Measurements from ENCODE around the gene THUMPD2. TPM values are rescaled to one million over a fixed set of nuclear protein-coding genes. Genes with fewer than 3 reads are reported as not detected.
A peak's percentile ranks its signal among the peaks of the same experiment; 100 is the strongest.

THUMPD2 gene
- total RNA-seq, 1 experiment from 2014 or later, result 19.6 TPM

DNA sequence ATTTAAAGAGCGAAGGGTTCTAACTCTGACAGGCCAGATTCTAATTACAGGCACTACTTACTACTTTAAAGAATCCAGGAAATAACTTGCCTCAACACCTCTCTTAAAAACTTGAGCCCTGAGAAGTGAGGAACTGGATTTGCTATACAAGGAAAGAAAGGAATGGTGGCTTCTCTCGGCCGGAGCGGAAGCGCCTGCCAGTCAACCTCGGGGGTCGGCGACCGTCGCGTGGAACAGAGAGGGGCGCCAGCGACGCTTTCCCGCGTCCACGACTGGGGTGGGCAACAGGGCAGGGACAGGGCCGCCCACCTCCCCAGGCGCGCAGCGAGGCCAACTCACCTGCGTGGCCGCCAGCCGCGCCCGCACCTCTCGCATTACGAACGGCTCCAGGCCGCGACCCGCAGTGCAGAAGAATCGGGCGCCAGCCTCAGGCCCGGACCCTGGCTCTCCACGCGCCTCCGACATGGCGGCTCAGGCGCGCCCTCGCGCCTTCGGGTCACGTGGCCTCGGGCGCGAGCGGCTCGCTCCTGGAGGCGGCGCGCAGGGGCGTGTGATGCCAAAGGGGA lies at the start of gene THUMPD2 (continued):
- TF ChIP-seq IRF2 (CRISPR knock-in tag; IDR thresholded peaks at IDR 0.05; ENCODE audit: borderline replicate concordance, low read depth) (no peak), RELA (CRISPR knock-in tag; IDR thresholded peaks at IDR 0.05; ENCODE audit: borderline replicate concordance) (peak; percentile 33; the same call in 1 of the 2 replicates), ZNF219 (CRISPR knock-in tag; IDR thresholded peaks at IDR 0.05; ENCODE audit: borderline replicate concordance) (no peak), TEAD1 (CRISPR knock-in tag; IDR thresholded peaks at IDR 0.05) (peak; percentile 84), GRHL2 (CRISPR knock-in tag; IDR thresholded peaks at IDR 0.05; ENCODE audit: insufficient replicate concordance, severe bottlenecking) (no peak), TEAD4 (CRISPR knock-in tag; IDR thresholded peaks at IDR 0.05) (no peak), NR2C2 (CRISPR knock-in tag; IDR thresholded peaks at IDR 0.05) (0 out of 2 replicates have a peak, but pooled peaks have one; percentile 30), TCF7 (CRISPR knock-in tag; IDR thresholded peaks at IDR 0.05; ENCODE audit: low read depth) (no peak), SOX15 (CRISPR knock-in tag; IDR thresholded peaks at IDR 0.05) (no peak), CREM (CRISPR knock-in tag; IDR thresholded peaks at IDR 0.05) (peak; percentile 58; the same call in 1 of the 2 replicates), NFATC4 (CRISPR knock-in tag; IDR thresholded peaks at IDR 0.05) (no peak), TP53 (CRISPR knock-in tag; IDR thresholded peaks at IDR 0.05) (peak; percentile 88), SMAD4 (CRISPR knock-in tag; IDR thresholded peaks at IDR 0.05) (no peak)
- TF ChIP-seq, protein P1, sequence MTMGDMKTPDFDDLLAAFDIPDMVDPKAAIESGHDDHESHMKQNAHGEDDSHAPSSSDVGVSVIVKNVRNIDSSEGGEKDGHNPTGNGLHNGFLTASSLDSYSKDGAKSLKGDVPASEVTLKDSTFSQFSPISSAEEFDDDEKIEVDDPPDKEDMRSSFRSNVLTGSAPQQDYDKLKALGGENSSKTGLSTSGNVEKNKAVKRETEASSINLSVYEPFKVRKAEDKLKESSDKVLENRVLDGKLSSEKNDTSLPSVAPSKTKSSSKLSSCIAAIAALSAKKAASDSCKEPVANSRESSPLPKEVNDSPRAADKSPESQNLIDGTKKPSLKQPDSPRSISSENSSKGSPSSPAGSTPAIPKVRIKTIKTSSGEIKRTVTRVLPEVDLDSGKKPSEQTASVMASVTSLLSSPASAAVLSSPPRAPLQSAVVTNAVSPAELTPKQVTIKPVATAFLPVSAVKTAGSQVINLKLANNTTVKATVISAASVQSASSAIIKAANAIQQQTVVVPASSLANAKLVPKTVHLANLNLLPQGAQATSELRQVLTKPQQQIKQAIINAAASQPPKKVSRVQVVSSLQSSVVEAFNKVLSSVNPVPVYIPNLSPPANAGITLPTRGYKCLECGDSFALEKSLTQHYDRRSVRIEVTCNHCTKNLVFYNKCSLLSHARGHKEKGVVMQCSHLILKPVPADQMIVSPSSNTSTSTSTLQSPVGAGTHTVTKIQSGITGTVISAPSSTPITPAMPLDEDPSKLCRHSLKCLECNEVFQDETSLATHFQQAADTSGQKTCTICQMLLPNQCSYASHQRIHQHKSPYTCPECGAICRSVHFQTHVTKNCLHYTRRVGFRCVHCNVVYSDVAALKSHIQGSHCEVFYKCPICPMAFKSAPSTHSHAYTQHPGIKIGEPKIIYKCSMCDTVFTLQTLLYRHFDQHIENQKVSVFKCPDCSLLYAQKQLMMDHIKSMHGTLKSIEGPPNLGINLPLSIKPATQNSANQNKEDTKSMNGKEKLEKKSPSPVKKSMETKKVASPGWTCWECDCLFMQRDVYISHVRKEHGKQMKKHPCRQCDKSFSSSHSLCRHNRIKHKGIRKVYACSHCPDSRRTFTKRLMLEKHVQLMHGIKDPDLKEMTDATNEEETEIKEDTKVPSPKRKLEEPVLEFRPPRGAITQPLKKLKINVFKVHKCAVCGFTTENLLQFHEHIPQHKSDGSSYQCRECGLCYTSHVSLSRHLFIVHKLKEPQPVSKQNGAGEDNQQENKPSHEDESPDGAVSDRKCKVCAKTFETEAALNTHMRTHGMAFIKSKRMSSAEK (CRISPR knock-in tag; IDR thresholded peaks at IDR 0.05; ENCODE audit: borderline replicate concordance), result no peak
- TF ChIP-seq, protein P2, sequence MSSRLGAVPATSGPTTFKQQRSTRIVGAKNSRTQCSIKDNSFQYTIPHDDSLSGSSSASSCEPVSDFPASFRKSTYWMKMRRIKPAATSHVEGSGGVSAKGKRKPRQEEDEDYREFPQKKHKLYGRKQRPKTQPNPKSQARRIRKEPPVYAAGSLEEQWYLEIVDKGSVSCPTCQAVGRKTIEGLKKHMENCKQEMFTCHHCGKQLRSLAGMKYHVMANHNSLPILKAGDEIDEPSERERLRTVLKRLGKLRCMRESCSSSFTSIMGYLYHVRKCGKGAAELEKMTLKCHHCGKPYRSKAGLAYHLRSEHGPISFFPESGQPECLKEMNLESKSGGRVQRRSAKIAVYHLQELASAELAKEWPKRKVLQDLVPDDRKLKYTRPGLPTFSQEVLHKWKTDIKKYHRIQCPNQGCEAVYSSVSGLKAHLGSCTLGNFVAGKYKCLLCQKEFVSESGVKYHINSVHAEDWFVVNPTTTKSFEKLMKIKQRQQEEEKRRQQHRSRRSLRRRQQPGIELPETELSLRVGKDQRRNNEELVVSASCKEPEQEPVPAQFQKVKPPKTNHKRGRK (CRISPR knock-in tag; IDR thresholded peaks at IDR 0.05; ENCODE audit: borderline replicate concordance), result no peak
- TF ChIP-seq, protein P3, sequence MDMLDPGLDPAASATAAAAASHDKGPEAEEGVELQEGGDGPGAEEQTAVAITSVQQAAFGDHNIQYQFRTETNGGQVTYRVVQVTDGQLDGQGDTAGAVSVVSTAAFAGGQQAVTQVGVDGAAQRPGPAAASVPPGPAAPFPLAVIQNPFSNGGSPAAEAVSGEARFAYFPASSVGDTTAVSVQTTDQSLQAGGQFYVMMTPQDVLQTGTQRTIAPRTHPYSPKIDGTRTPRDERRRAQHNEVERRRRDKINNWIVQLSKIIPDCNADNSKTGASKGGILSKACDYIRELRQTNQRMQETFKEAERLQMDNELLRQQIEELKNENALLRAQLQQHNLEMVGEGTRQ (CRISPR knock-in tag; IDR thresholded peaks at IDR 0.05), result peak; percentile 96
- TF ChIP-seq, protein P4, sequence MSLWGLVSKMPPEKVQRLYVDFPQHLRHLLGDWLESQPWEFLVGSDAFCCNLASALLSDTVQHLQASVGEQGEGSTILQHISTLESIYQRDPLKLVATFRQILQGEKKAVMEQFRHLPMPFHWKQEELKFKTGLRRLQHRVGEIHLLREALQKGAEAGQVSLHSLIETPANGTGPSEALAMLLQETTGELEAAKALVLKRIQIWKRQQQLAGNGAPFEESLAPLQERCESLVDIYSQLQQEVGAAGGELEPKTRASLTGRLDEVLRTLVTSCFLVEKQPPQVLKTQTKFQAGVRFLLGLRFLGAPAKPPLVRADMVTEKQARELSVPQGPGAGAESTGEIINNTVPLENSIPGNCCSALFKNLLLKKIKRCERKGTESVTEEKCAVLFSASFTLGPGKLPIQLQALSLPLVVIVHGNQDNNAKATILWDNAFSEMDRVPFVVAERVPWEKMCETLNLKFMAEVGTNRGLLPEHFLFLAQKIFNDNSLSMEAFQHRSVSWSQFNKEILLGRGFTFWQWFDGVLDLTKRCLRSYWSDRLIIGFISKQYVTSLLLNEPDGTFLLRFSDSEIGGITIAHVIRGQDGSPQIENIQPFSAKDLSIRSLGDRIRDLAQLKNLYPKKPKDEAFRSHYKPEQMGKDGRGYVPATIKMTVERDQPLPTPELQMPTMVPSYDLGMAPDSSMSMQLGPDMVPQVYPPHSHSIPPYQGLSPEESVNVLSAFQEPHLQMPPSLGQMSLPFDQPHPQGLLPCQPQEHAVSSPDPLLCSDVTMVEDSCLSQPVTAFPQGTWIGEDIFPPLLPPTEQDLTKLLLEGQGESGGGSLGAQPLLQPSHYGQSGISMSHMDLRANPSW (CRISPR knock-in tag; conservative IDR thresholded peaks at IDR 0.05; ENCODE audit: low read depth), result no peak
- TF ChIP-seq, protein P5, sequence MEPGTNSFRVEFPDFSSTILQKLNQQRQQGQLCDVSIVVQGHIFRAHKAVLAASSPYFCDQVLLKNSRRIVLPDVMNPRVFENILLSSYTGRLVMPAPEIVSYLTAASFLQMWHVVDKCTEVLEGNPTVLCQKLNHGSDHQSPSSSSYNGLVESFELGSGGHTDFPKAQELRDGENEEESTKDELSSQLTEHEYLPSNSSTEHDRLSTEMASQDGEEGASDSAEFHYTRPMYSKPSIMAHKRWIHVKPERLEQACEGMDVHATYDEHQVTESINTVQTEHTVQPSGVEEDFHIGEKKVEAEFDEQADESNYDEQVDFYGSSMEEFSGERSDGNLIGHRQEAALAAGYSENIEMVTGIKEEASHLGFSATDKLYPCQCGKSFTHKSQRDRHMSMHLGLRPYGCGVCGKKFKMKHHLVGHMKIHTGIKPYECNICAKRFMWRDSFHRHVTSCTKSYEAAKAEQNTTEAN (CRISPR knock-in tag; IDR thresholded peaks at IDR 0.05), result 0 out of 2 replicates have a peak, but pooled peaks have one; percentile 88
- TF ChIP-seq, protein P6, sequence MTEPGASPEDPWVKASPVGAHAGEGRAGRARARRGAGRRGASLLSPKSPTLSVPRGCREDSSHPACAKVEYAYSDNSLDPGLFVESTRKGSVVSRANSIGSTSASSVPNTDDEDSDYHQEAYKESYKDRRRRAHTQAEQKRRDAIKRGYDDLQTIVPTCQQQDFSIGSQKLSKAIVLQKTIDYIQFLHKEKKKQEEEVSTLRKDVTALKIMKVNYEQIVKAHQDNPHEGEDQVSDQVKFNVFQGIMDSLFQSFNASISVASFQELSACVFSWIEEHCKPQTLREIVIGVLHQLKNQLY (CRISPR knock-in tag; IDR thresholded peaks at IDR 0.05), result peak; percentile 94; the same call in 1 of the 2 replicates
- TF ChIP-seq, protein P7, sequence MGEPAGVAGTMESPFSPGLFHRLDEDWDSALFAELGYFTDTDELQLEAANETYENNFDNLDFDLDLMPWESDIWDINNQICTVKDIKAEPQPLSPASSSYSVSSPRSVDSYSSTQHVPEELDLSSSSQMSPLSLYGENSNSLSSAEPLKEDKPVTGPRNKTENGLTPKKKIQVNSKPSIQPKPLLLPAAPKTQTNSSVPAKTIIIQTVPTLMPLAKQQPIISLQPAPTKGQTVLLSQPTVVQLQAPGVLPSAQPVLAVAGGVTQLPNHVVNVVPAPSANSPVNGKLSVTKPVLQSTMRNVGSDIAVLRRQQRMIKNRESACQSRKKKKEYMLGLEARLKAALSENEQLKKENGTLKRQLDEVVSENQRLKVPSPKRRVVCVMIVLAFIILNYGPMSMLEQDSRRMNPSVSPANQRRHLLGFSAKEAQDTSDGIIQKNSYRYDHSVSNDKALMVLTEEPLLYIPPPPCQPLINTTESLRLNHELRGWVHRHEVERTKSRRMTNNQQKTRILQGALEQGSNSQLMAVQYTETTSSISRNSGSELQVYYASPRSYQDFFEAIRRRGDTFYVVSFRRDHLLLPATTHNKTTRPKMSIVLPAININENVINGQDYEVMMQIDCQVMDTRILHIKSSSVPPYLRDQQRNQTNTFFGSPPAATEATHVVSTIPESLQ (CRISPR knock-in tag; IDR thresholded peaks at IDR 0.05), result no peak
- TF ChIP-seq, protein P8, sequence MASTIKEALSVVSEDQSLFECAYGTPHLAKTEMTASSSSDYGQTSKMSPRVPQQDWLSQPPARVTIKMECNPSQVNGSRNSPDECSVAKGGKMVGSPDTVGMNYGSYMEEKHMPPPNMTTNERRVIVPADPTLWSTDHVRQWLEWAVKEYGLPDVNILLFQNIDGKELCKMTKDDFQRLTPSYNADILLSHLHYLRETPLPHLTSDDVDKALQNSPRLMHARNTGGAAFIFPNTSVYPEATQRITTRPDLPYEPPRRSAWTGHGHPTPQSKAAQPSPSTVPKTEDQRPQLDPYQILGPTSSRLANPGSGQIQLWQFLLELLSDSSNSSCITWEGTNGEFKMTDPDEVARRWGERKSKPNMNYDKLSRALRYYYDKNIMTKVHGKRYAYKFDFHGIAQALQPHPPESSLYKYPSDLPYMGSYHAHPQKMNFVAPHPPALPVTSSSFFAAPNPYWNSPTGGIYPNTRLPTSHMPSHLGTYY (CRISPR knock-in tag; IDR thresholded peaks at IDR 0.05), result no peak
- TF ChIP-seq, protein P9, sequence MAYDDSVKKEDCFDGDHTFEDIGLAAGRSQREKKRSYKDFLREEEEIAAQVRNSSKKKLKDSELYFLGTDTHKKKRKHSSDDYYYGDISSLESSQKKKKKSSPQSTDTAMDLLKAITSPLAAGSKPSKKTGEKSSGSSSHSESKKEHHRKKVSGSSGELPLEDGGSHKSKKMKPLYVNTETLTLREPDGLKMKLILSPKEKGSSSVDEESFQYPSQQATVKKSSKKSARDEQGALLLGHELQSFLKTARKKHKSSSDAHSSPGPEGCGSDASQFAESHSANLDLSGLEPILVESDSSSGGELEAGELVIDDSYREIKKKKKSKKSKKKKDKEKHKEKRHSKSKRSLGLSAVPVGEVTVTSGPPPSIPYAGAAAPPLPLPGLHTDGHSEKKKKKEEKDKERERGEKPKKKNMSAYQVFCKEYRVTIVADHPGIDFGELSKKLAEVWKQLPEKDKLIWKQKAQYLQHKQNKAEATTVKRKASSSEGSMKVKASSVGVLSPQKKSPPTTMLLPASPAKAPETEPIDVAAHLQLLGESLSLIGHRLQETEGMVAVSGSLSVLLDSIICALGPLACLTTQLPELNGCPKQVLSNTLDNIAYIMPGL (CRISPR knock-in tag; IDR thresholded peaks at IDR 0.05), result peak; percentile 94
